Testis (tissue), 2 donors: ENCODE data around the gene RTN4RL1.

Experiments used
- POLR2A ChIP-seq: fragments of 450-650 bp; IDR thresholded peaks from one replicate; pipeline ENCODE4 v1.6.1; 2017; ENCODE audit warnings: antibody characterized with exemption, mild to moderate bottlenecking, moderate library complexity
- TF ChIP-seq, protein P1 (sequence below), 3 experiments: fragments of 450-650 bp in 2 of 3; fragments of 200-600 bp in 1 of 3; sonication (generic) in 1 of 3; IDR thresholded peaks; one replicate each; pipeline ENCODE4 v1.5.1; 2016 to 2019; ENCODE audit warnings: antibody characterized with exemption in 3 of 3, mild to moderate bottlenecking in 2 of 3, moderate library complexity in 1 of 3

GRCh38 chr17:1939981-1940809, 84.9 kb downstream of the RTN4RL1 start:
- TF ChIP-seq, protein P1, sequence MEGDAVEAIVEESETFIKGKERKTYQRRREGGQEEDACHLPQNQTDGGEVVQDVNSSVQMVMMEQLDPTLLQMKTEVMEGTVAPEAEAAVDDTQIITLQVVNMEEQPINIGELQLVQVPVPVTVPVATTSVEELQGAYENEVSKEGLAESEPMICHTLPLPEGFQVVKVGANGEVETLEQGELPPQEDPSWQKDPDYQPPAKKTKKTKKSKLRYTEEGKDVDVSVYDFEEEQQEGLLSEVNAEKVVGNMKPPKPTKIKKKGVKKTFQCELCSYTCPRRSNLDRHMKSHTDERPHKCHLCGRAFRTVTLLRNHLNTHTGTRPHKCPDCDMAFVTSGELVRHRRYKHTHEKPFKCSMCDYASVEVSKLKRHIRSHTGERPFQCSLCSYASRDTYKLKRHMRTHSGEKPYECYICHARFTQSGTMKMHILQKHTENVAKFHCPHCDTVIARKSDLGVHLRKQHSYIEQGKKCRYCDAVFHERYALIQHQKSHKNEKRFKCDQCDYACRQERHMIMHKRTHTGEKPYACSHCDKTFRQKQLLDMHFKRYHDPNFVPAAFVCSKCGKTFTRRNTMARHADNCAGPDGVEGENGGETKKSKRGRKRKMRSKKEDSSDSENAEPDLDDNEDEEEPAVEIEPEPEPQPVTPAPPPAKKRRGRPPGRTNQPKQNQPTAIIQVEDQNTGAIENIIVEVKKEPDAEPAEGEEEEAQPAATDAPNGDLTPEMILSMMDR (IDR thresholded peaks at IDR 0.05), result no peak
- no peak for TF ChIP-seq POLR2A
